Right lobe of liver (tissue), 4 donors: ENCODE data around the gene SLC15A4.

ENCODE experiments used
- POLR2A ChIP-seq: fragments of 450-650 bp; IDR thresholded peaks from one replicate; pipeline ENCODE4 v1.6.1; 2017; ENCODE audit warnings: antibody characterized with exemption, mild to moderate bottlenecking
- TF ChIP-seq, protein P1 (sequence below), 4 donors: fragments of 200-600 bp in 3 of 4; fragments of 450-650 bp in 1 of 4; IDR thresholded peaks; one replicate each; pipeline versions ENCODE4 v1.5.1 to v1.8.0; 2016 to 2022; ENCODE audit warnings: antibody characterized with exemption in 4 of 4, mild to moderate bottlenecking in 2 of 4
- donor health status: DM: no; HTN: no; CAD: no.
- donor health status: DM: no; HTN: no; CAD: no.
- donor health status: DM: no; HTN: yes; CAD: no.

DNA sequence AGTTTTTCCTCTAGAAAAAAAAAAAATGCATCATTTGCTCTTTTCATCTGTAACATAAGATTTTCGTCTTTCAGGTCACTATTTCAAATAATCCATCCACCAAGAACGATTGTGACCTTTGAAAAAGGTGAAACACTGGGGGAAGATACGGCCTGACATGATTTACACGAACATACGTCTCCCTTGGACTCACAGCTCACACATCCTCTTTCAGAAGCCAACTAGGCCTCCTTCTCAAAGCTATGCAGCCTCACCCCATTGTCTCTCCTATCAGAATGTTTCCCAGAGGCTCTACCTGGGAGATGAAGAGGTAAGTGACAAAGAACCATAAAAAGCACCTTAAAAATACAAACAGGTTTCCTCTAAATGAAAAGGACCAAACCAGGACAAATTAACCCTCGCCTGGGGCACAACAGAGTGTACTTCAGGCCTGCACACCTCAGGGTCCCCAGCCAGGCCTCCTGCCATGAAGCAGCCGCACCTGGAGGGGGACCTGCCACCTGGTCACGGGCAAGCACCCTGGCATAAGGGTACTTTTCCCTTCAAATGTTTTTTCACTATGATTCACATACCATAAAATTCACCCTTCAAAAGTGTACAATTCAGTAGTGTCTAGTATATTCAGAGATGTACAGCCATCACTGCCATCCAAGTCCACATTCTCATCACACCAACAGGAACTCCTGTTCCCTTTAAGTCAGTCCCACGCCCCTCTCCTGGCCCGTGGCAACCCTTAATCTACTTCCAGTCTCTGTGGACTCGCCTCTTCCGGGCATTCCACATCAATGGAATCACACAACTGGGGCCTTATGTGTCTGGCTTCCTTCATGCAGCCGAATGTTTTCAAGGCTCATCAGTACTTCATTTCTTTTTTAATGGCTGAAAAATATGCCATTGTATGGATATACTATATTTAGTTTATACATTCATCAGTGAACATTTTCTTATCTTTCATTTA lies 5.4 kb downstream of the SLC15A4 start:
- TF ChIP-seq, protein P1, sequence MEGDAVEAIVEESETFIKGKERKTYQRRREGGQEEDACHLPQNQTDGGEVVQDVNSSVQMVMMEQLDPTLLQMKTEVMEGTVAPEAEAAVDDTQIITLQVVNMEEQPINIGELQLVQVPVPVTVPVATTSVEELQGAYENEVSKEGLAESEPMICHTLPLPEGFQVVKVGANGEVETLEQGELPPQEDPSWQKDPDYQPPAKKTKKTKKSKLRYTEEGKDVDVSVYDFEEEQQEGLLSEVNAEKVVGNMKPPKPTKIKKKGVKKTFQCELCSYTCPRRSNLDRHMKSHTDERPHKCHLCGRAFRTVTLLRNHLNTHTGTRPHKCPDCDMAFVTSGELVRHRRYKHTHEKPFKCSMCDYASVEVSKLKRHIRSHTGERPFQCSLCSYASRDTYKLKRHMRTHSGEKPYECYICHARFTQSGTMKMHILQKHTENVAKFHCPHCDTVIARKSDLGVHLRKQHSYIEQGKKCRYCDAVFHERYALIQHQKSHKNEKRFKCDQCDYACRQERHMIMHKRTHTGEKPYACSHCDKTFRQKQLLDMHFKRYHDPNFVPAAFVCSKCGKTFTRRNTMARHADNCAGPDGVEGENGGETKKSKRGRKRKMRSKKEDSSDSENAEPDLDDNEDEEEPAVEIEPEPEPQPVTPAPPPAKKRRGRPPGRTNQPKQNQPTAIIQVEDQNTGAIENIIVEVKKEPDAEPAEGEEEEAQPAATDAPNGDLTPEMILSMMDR (IDR thresholded peaks at IDR 0.05): no peak
- TF ChIP-seq POLR2A: no peak
